GM12891 (cell line): ENCODE data around the gene BIK.
A peak's percentile ranks its signal among the peaks of the same experiment; 100 is the strongest.

ENCODE experiments used
- DNase-seq: peaks from one replicate; pipeline ENCODE4 v3.0.0; 2011; ENCODE audit warnings: low spot score; ENCODE audit not compliant: insufficient read length
- FAIRE-seq: peaks from 2 replicates; lab custom pipeline; 2011; peaks lifted over from hg19 to GRCh38; lab: Jason Lieb, UNC
- PAX5 ChIP-seq: IDR thresholded peaks from 2 replicates; pipeline ENCODE4 v1.6.1; 2011; ENCODE audit warnings: low read length, moderate library complexity, mild to moderate bottlenecking; ENCODE audit not compliant: insufficient read depth, severe bottlenecking
- POLR2A ChIP-seq: IDR thresholded peaks from 2 replicates; pipeline ENCODE4 v1.6.1; 2011; ENCODE audit warnings: low read depth, low read length, control low read depth
- POLR2AphosphoS5 ChIP-seq: IDR thresholded peaks from 2 replicates; pipeline ENCODE4 v1.6.1; 2011; ENCODE audit warnings: low read depth, low read length, control low read depth
- POU2F2 ChIP-seq: IDR thresholded peaks from 2 replicates; pipeline ENCODE4 v1.6.1; 2011; ENCODE audit warnings: low read depth, mild to moderate bottlenecking, control low read depth, low read length, moderate library complexity
- SPI1 ChIP-seq: IDR thresholded peaks from 2 replicates; pipeline ENCODE4 v1.6.1; 2011; ENCODE audit warnings: low read depth, low read length, control low read depth
- TAF1 ChIP-seq: IDR thresholded peaks from 2 replicates; pipeline ENCODE4 v1.6.1; 2011; ENCODE audit warnings: low read depth, low read length, control low read depth

Gene BIK

DNA sequence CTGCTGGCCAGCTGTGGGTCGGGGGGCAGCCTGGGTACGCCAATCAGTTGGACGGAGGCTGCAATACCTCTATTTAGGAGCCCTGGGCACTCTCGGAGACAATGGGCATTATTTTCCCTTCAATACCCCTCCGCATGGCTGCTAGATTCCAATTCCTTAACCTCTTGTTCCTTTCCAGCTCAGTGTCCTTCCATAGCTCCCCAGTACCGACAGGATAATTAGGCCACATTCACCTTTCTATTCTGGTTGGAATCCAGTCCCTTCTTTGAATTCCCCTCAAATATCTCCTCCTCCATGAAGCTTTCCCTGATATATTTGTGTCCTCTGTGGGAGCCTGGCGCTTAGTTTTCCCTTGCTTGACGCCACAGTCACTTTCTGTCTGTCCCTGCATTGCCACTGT, 4.2 kb upstream of the BIK start:
- FAIRE-seq (no peak), DNase-seq (no peak)
- TF ChIP-seq POLR2A (no peak), TAF1 (no peak), PAX5 (no peak), SPI1 (no peak)

DNA sequence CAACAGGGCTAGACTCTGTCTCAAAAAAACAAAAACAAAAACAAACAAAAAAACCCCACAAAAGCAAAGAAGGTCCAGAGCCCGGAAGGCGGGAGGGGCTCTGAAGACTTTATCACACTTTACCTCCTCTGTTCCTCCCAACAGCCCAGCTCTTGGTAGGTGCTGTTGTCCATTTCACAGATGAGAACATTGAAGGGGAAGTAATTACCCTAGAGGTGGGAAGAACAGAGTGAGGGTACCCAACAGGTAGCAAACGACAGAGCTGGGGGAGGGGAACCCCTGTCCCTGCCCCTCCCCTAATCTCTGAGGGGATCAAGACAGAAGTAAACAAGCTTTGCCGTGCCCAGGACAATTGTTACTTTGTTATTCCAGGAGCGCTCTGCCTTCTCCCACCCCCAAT, 1.0 kb upstream of the BIK start:
- DNase-seq (no peak), FAIRE-seq (no peak)
- TF ChIP-seq TAF1 (no peak), POU2F2 (no peak), PAX5 (no peak), POLR2AphosphoS5 (no peak), SPI1 (no peak), POLR2A (no peak)

DNA sequence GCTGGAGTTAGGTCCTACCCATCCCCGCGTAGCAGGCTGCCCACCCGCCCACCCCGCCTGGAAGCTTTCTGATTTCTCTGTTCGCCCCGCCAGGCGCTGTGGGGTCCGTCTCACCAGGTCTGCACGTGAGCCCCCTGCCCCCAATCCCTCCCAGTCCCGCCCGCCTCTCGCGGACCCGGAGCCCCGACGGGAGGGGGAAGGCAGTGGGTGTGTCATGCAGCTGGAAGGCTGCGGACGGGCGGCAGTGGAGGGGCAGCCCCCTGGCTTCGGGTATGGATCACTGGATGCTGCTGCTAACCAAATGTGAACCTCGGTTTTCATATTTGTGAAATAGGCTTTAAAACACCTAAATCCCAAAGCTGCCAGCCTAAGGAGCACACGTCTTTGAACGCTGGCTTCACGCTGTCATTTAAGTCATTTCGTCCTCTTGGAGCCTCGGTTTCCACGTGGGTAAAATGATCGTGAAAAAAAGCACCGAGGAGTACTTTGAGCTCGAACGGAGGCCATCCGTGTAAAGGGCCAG, 568 bp upstream of the BIK start:
- FAIRE-seq, result no peak
- no peak for TF ChIP-seq TAF1
- no peak for DNase-seq

DNA sequence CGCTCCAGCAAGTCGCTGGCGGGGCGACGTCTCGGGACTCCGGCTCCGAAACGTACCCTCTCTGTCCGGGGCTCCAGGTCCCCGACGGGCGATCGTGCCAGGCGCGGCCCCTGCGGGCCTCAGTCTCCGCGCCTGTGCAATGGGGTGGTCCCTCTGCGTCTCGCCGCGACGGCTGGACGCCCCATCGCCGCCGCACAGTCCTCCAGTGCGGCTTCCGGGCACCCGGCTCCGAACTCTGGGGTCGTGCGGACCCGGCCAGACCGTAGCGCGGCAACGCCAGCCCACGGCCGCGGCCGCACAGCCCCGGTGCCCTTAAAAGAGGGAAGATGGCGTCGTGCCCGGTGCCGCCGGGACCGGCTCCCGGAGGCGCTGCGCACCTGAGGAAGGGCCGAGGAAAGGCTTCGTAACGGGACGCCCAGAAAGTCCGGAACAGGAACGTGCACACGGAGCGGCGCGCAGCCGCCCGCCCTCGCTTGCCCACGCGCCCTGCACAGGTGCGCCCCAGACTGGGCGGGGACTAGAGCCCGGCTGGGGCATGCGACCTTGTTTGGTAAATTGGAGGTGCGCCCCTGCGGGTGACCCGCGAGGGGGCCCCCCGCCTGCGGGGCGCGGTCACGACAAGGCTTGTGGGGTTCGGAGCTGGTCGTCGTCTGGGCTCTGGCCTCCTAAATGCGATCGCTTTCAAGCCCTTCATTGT, 525 bp downstream of the BIK start:
- TF ChIP-seq PAX5 (peak; percentile 13), POLR2AphosphoS5 (no peak)
- DNase-seq (peak; percentile 55), FAIRE-seq (peak; percentile 95)

DNA sequence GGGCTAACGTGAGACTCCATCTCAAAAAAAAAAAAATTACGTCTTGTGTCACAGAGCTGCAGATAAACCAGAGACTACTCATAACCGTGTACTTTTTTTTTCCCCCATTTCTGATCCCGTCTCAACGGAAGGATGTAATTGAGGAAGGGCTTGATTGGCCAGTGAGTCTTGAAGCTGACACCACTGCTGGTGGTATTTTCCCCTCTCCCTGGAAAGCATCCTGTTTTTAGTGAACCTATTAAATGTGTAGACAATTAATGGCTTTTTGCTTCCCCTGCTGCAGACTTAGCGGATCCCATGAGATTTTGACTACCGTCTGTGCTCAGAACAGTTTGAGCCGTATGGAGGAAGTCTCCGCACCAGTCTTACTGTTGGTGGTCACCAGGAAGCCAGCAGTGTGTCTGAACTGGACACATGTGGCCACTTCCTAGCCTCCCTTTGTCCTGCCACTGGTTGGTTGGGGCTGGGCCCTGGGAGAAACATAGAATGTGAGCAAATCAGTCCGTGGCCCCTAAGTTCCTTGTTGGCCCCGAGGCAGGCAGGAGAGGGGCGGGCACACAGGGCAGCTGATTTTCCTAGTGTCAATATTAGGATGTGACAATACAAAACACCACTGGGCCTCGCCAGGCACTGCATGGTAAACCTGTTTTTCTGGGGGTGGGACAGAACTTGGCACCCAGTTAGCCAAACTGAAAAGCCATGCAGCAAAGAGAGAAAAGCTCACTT, 3.1 kb downstream of the BIK start:
- peak; percentile 76 for FAIRE-seq
- no peak for DNase-seq
- no peak for TF ChIP-seq POLR2A
- TF ChIP-seq TAF1, result no peak
- TF ChIP-seq POLR2AphosphoS5, result no peak
- TF ChIP-seq POU2F2, result no peak
- TF ChIP-seq SPI1, result no peak
- TF ChIP-seq PAX5, result no peak

DNA sequence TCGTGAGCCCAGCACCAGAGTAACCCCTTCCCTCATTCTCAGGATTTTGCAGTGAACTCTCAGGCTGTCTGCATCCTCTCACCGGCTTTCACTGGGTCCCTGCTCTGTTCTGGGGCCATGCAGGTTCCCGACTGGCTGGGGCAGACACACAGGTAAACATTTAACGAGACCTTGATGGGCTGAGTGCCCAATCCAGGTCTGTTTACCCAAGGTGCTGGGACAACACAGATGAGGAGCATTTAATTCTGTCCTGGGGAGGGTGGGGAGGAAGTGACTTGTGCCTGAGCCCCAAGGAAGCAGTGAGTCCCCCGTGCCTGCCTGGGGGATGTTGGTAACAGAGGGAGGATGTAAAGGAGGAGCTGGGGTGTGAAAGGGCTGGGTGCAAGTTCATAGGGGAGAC, 4.4 kb downstream of the BIK start:
- DNase-seq, result no peak
- TF ChIP-seq PAX5 (no peak), SPI1 (peak; percentile 53; the same call in 1 of the 2 replicates), POU2F2 (no peak), POLR2AphosphoS5 (no peak), TAF1 (no peak), POLR2A (no peak)

DNA sequence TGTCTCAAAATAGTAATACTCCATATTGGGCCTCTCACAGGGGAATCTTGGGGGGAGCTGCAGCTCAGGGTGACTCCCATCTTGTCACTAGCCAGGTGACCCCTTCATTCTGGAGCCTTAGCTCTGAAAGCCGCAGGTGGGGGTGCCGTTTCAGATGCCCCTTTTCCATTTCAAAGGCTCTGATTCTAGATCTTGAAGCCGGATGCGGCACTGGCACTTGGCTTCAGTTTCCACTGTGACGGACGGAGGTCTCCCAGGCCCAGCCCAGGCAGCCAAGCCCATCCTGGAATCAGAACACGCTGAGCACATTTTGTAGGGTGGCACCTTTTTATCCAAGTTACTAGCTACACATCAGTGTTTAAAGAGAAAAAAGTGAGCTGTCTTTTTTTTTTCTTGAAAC, 6.4 kb downstream of the BIK start:
- TF ChIP-seq POLR2A (no peak), PAX5 (no peak), TAF1 (no peak), POU2F2 (no peak), POLR2AphosphoS5 (no peak), SPI1 (no peak)
- no peak for DNase-seq

More for the DNA sequence above, 4.4 kb downstream of the BIK start:
- peak; percentile 84 for FAIRE-seq

DNA sequence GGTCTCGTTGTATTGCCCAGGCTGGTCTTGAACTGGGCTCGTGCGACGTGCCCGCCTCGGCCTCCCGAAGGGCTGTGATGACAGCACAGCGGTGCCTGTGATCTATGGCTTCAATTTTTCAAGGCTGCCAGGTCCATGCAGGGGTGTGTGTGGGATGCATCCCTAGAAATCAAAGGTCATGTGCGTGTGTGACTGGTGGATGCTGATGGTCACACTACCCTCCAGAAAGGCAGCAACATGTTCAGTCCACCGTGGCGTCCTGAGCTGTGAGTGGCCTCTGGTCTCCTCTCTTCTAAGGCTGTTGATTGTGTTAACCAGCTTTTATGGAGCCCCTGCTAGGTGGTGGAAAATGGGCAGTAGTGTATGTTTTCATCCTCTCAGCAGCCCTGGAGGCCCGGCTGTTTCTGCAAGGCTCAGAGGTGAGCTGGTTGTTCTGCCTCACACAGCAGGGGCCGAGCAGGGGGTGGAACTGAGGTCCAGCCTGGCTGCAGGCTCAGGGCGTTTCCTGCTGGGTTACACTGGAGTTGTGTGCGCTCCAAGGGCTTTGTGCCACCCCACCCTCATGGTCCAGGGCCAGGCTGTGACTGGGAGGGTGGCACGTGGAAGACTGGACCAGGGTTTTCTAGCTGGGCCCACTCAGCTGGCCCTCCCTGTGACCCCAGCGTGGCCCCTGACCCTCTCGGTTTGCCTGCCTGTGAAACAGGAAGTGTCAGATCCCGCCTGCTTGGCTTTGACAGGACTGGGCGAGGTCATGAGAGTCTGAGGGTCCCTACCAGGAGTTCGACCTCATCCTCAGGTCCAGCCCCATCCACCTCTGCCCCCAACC, 7.7 kb downstream of the BIK start:
- TF ChIP-seq POLR2AphosphoS5 (no peak), POU2F2 (no peak), PAX5 (no peak), SPI1 (peak; percentile 72), POLR2A (no peak)
- DNase-seq (no peak), FAIRE-seq (no peak)

More for the DNA sequence above, 6.4 kb downstream of the BIK start:
- peak; percentile 58 for FAIRE-seq

DNA sequence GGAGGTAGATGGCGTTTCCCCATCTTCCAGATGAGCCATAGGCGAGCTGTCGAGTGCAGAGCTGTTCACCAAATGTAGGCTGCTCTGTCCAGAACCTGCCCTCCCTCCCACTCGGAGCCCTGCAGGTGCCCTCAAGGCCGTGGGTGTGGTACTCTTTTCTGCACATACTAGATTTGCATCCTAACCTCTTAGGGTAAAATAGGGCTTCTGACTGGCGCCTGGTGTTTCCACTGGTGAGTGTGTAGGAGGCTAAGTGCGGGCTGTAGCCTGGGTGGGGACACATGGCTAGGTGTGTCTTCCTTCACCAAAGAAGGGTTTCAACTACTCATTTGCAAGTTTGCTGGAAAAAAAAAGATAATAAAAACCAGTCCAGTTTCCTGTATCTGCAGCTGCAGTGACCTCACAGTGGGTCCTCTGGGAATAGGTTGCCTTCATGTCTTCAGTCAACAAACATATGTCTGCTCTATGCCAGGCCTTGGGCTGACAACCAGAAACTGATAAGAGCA, 8.5 kb downstream of the BIK start:
- TF ChIP-seq PAX5, result no peak
- no peak for TF ChIP-seq POLR2A
- TF ChIP-seq POU2F2, result peak; percentile 65; the same call in 1 of the 2 replicates
- FAIRE-seq, result peak; percentile 97
- DNase-seq, result peak; percentile 46
